Spinal cord (tissue), 10 donors: ENCODE data around the gene NR1D1. TPM values are rescaled to one million over a fixed set of nuclear protein-coding genes. Genes with fewer than 3 reads are reported as not detected.
A peak's percentile ranks its signal among the peaks of the same experiment; 100 is the strongest.

Source experiments
- DNase-seq, 6 donors: peaks; one replicate each; pipeline versions ENCODE4 v3.0.0 to v3.0.0-alpha.2; 2013 to 2015; ENCODE audit warnings: low spot score in 6 of 6, low read depth in 4 of 6
- H3K27ac ChIP-seq: one replicate; pipeline ENCODE4 v1.5.1; 2013; ENCODE audit warnings: low read depth, low read length, control low read depth
- H3K27me3 ChIP-seq: one replicate; pipeline ENCODE4 v1.6.1; 2013; ENCODE audit warnings: low read length; ENCODE audit not compliant: control insufficient read depth, insufficient read depth
- H3K36me3 ChIP-seq: one replicate; pipeline ENCODE4 v1.6.1; 2013; ENCODE audit warnings: low read length; ENCODE audit not compliant: control insufficient read depth, insufficient read depth
- H3K4me1 ChIP-seq: one replicate; pipeline ENCODE4 v1.6.1; 2013; ENCODE audit warnings: low read length; ENCODE audit not compliant: control insufficient read depth, insufficient read depth
- H3K4me3 ChIP-seq: one replicate; pipeline ENCODE4 v1.5.1; 2013; ENCODE audit warnings: low read depth, low read length, control low read depth
- H3K9me3 ChIP-seq: one replicate; pipeline ENCODE4 v1.6.1; 2013; ENCODE audit warnings: low read length; ENCODE audit not compliant: control insufficient read depth, insufficient read depth
- WGBS: methylation state at CpG from one replicate; pipeline ENCODE4 v1.1.5; 2013; ENCODE audit warnings: missing lambda C conversion rate; ENCODE audit not compliant: insufficient coverage; 5-methylcytosine and 5-hydroxymethylcytosine counted together
- polyA plus RNA-seq, 2 donors: library from polyadenylated mRNA; unstranded; fragments of 120-200 nt; gene quantifications; one replicate each; pipeline ENCODE4 v1.2.1, GENCODE V29; 2013; ENCODE audit not compliant: insufficient read length in 2 of 2
- total RNA-seq, 2 donors: library from RNA; depleted of rRNA in 1 of 2; stranded (reverse); fragments of 120-200 nt in 1 of 2; fragments of >200 nt in 1 of 2; gene quantifications; one replicate each; pipeline versions ENCODE4 v1.2.3 to v1.2.4, GENCODE V29; 2013 to 2014
- donor health status: healthy.

NR1D1 gene
- total and polyA plus RNA-seq, 4 donors: 3.3 to 12.4 (median 7.5) TPM

- H3K4me1 ChIP-seq: peaks cover 66% of the 10 kb centered on the region
- WGBS: 67% methylated on average over 1 of the region's 3 CpGs
- H3K27ac ChIP-seq: no peak overlapping the region
Measured at GRCh38 chr17:40104594-40105486, 4.5 kb upstream of the NR1D1 start.

GRCh38 chr17:40103688-40104087, 3.3 kb upstream of the NR1D1 start:
- peak overlapping the region; percentile 64 for H3K27ac ChIP-seq

More at GRCh38 chr17:40104594-40105486, 4.5 kb upstream of the NR1D1 start:
- H3K27me3 ChIP-seq: no peaks in the 10 kb centered on the region
- no peak overlapping the region for H3K4me3 ChIP-seq
- no peaks in the 10 kb centered on the region for H3K36me3 ChIP-seq
- DNase-seq: no peak
- H3K9me3 ChIP-seq: no peaks in the 10 kb centered on the region

GRCh38 chr17:40103071-40103661, 2.8 kb upstream of the NR1D1 start:
- peaks cover 70% of the 10 kb centered on the region for H3K4me1 ChIP-seq
- no peak for DNase-seq
- no peaks in the 10 kb centered on the region for H3K9me3 ChIP-seq
- no peaks in the 10 kb centered on the region for H3K36me3 ChIP-seq
- peak overlapping the region; percentile 64 for H3K27ac ChIP-seq
- H3K4me3 ChIP-seq: no peak overlapping the region
- no CpG with 5 or more reads among the region's 3 CpGs for WGBS
- H3K27me3 ChIP-seq: no peaks in the 10 kb centered on the region

More at GRCh38 chr17:40103688-40104087, 3.3 kb upstream of the NR1D1 start:
- WGBS: no CpG with 5 or more reads among the region's 2 CpGs
- H3K4me3 ChIP-seq: no peak overlapping the region
- H3K4me1 ChIP-seq: peaks cover 71% of the 10 kb centered on the region
- H3K27me3 ChIP-seq: no peaks in the 10 kb centered on the region
- no peaks in the 10 kb centered on the region for H3K9me3 ChIP-seq
- DNase-seq: no peak
- no peaks in the 10 kb centered on the region for H3K36me3 ChIP-seq

GRCh38 chr17:40101367-40102210, 1.2 kb upstream of the NR1D1 start:
- peaks cover 65% of the 10 kb centered on the region for H3K4me1 ChIP-seq
- H3K9me3 ChIP-seq: no peaks in the 10 kb centered on the region
- no peak overlapping the region for H3K4me3 ChIP-seq
- H3K36me3 ChIP-seq: peaks cover 7% of the 10 kb centered on the region
- 86% methylated on average over 7 of the region's 16 CpGs for WGBS
- H3K27ac ChIP-seq: no peak overlapping the region
- DNase-seq: no peak
- no peaks in the 10 kb centered on the region for H3K27me3 ChIP-seq

- Histone ChIP-seq H3K27me3 (no peaks in the 10 kb centered on the region), H3K4me3 (peak overlapping the region; percentile 83), H3K36me3 (peaks cover 15% of the 10 kb centered on the region), H3K9me3 (no peaks in the 10 kb centered on the region), H3K27ac (peak overlapping the region; percentile 75), H3K4me1 (peaks cover 62% of the 10 kb centered on the region)
- WGBS: 0% methylated on average over 23 of the region's 25 CpGs
- DNase-seq: peak in 5 of 6 donors; percentile 81 to 98 (median 90)
Measured at GRCh38 chr17:40100669-40101366, 429 bp upstream of the NR1D1 start.

- Histone ChIP-seq H3K27ac (peak overlapping the region; percentile 75), H3K9me3 (no peaks in the 10 kb centered on the region), H3K4me1 (peaks cover 69% of the 10 kb centered on the region), H3K4me3 (peak overlapping the region; percentile 83), H3K36me3 (peaks cover 25% of the 10 kb centered on the region), H3K27me3 (no peaks in the 10 kb centered on the region)
- no peak for DNase-seq
- 2% methylated on average over 16 of the region's 31 CpGs for WGBS
Measured at GRCh38 chr17:40099619-40100418, 570 bp downstream of the NR1D1 start.

GRCh38 chr17:40098846-40099618, 1.4 kb downstream of the NR1D1 start:
- peak in 3 of 6 donors; percentile 83 to 96 (median 95) for DNase-seq
- Histone ChIP-seq H3K9me3 (no peaks in the 10 kb centered on the region), H3K4me3 (peak overlapping the region; percentile 83), H3K27me3 (no peaks in the 10 kb centered on the region), H3K27ac (peak overlapping the region; percentile 75), H3K36me3 (peaks cover 32% of the 10 kb centered on the region), H3K4me1 (peaks cover 67% of the 10 kb centered on the region)
- WGBS: 1% methylated on average over 49 of the region's 52 CpGs
